Ovary (tissue), 9 donors: ENCODE results near the gene ANK3. TPM values are rescaled to one million over a fixed set of nuclear protein-coding genes. Genes with fewer than 3 reads are reported as not detected.
A peak's percentile ranks its signal among the peaks of the same experiment; 100 is the strongest.

Experiments
- DNase-seq, 5 donors: peaks; one replicate each; pipeline ENCODE4 v3.0.0-alpha.2; 2019 to 2020
- H3K27ac ChIP-seq, 2 donors: fragments of 200-600 bp; one replicate each; pipeline versions ENCODE4 v1.5.1 to v1.8.0; 2019 to 2022
- H3K27me3 ChIP-seq: fragments of 200-600 bp; one replicate; pipeline ENCODE4 v1.8.0; 2022
- H3K36me3 ChIP-seq: fragments of 200-600 bp; sonication (generic); one replicate; pipeline ENCODE4 v1.5.1; 2019
- H3K4me1 ChIP-seq: one replicate; pipeline ENCODE4 v1.8.1; 2013; ENCODE audit warnings: mild to moderate bottlenecking, moderate library complexity; ENCODE audit not compliant: insufficient read depth
- H3K4me3 ChIP-seq: fragments of 200-600 bp; sonication (generic); one replicate; pipeline ENCODE4 v1.5.1; 2017
- H3K9me3 ChIP-seq, 2 donors: fragments of 200-600 bp in 1 of 2; sonication (generic) in 1 of 2; one replicate each; pipeline versions ENCODE4 v1.5.1 to v1.8.1; 2013 to 2019; ENCODE audit warnings: mild to moderate bottlenecking in 1 of 2, moderate library complexity in 1 of 2
- EP300 ChIP-seq: sonication (generic); formaldehyde crosslinking; IDR thresholded peaks from one replicate; pipeline ENCODE4 v1.6.1; 2017; ENCODE audit warnings: antibody characterized with exemption
- POLR2A ChIP-seq: fragments of 450-650 bp; IDR thresholded peaks from one replicate; pipeline ENCODE4 v1.6.1; 2017; ENCODE audit warnings: antibody characterized with exemption, mild to moderate bottlenecking, moderate library complexity
- WGBS, 3 donors: extraction: QIAGEN DNeasy Blood & Tissue Kit in 1 of 3; methylation state at CpG; one replicate each; pipeline versions ENCODE4 v1.1.5 to v1.1.7; 2013 to 2017; 5-methylcytosine and 5-hydroxymethylcytosine counted together
- intact Hi-C, 4 donors: fragments of 100-400 bp; cut with DNase I; formaldehyde crosslinking; loops; one replicate each; pipeline versions ENCODE4 v1.11.0 to v1.15.1; 2022 to 2023
- polyA plus RNA-seq, 2 donors: library from polyadenylated mRNA; stranded (reverse); fragments of 200-250 nt in 1 of 2; fragments of 350-450 nt in 1 of 2; fragmentation: Illumina TruSeq in 1 of 2; extraction: RNeasy Lipid Tissue Mini Kit (QIAGEN cat#74804) in 1 of 2; gene quantifications; one replicate each; pipeline ENCODE4 v1.2.3, GENCODE V29; 2013 to 2014
- total RNA-seq, 7 donors: library from RNA; depleted of rRNA in 2 of 7; stranded (reverse); fragments of >200 nt in 2 of 7; fragmentation: NEBNext Ultra II Directional in 3 of 7; extraction: Animal tissue kit (Norgen Biotek cat#: 25700) in 3 of 7; gene quantifications; one replicate each; pipeline versions ENCODE4 v1.1.0 to v1.2.4, GENCODE V29; 2016 to 2023
- TF ChIP-seq, protein P1 (sequence below), 3 donors: fragments of 450-650 bp in 2 of 3; fragments of 200-600 bp in 1 of 3; IDR thresholded peaks; one replicate each; pipeline versions ENCODE4 v1.5.1 to v1.8.0; 2016 to 2022; ENCODE audit warnings: antibody characterized with exemption in 3 of 3, mild to moderate bottlenecking in 1 of 3
- donor health status: DM: no; HTN: no; CAD: no; lungs with moderate emphysema.
- donor health status: DM: no; HTN: no; CAD: no.
- donor health status: Bipolar disorder and iron deficiency.
- donor health status: DM: yes; HTN: yes; CAD: no.
- donor health status: DM: no; HTN: no; CAD: no.
- donor health status: DM: yes; HTN: yes; CAD: no.

ANK3 gene
- total and polyA plus RNA-seq, 9 donors: 11.4 to 74.1 (median 28.3) TPM

DNA sequence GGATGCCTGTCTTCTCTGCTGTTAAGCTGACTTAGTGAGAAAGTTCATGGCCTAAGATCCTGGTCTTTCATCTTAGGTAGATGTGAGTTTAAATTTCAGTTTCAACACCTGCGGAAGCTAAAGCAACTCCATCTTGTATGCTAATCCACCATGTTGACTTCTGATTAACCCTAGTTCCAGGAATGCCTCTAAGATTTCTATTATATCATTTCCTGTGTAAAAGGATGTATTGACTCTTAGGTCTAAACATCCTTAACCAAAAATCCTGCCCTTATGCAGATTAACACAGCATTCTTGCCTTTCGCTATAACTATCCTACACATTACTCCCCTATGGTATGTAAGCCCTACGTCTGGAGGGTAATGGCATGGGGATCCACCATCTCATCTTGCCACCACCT, 388.9 kb downstream of the ANK3 start:
- H3K36me3 ChIP-seq: no peaks in the 10 kb centered on the region
- H3K9me3 ChIP-seq: no peaks in the 10 kb centered on the region
- no peaks in the 10 kb centered on the region for H3K4me1 ChIP-seq
- H3K27me3 ChIP-seq: no peaks in the 10 kb centered on the region
- H3K4me3 ChIP-seq: no peak overlapping the region
- intact Hi-C loops: no loop called here
- TF ChIP-seq POLR2A (no peak), EP300 (no peak)
- no peak for DNase-seq
- no peak overlapping the region for H3K27ac ChIP-seq
- 94 to 96% (median 95%) methylated on average over 3 of the region's 3 CpGs for WGBS, 3 donors

DNA sequence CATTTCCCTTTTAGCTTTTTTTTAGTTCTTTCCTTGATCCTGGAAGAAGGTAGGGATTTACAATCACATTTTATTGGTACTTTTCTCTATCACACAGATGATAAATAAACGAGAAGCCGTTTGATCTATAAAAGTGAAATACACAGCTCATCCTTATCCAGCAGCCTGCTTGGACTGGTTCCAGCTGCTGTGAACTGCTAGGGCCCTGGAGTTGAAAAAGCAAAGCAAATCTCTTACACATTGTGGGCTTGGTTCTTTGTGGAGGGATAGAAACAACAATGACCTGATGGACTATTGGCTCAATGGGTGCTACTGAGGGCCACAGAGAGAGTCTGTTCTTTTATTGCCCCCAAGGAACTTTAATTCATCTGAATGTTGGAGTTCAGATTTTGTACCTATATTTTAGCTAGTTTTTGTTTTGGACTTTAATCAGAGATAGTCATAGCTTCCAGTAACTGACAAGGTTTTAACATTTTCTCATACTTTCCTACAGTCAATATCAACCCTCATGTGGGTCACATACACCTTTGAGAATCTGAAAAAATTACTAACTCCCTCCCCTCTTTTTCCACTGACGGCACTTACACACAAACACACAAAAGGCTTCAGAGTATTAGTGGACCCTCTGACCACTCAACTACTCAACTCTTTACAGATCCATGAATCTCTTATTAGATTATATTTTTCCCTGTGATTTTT, 391.7 kb downstream of the ANK3 start:
- peak in 1 of 5 donors; percentile 15 for DNase-seq
- intact Hi-C loops: no loop called here
- TF ChIP-seq EP300 (no peak), POLR2A (no peak)
- TF ChIP-seq, protein P1, sequence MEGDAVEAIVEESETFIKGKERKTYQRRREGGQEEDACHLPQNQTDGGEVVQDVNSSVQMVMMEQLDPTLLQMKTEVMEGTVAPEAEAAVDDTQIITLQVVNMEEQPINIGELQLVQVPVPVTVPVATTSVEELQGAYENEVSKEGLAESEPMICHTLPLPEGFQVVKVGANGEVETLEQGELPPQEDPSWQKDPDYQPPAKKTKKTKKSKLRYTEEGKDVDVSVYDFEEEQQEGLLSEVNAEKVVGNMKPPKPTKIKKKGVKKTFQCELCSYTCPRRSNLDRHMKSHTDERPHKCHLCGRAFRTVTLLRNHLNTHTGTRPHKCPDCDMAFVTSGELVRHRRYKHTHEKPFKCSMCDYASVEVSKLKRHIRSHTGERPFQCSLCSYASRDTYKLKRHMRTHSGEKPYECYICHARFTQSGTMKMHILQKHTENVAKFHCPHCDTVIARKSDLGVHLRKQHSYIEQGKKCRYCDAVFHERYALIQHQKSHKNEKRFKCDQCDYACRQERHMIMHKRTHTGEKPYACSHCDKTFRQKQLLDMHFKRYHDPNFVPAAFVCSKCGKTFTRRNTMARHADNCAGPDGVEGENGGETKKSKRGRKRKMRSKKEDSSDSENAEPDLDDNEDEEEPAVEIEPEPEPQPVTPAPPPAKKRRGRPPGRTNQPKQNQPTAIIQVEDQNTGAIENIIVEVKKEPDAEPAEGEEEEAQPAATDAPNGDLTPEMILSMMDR (IDR thresholded peaks at IDR 0.05): no peak
- Histone ChIP-seq H3K36me3 (no peaks in the 10 kb centered on the region), H3K27me3 (no peaks in the 10 kb centered on the region), H3K27ac (no peak overlapping the region), H3K9me3 (no peaks in the 10 kb centered on the region), H3K4me3 (no peak overlapping the region), H3K4me1 (no peaks in the 10 kb centered on the region)
- 36 to 42% (median 40%) methylated on average over 3 of the region's 3 CpGs for WGBS, 3 donors

DNA sequence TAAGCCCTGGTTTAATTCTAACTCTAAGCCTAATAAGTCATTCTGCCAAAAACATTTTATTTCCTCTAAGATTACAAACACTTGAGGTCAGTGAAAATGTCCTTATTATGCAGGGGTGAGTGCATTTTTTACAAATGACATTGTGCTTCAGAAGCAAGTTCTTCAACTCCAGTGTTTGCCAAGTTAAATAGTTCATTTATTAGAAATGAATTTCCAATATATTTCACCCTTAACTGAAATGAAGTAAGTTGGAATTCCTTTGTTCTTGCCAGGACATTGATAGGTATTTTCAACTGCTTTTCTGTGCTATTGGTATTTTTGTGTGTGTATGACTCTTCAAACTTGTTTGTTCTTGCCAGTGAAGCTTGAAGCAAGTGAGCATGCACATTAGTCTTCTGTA, 393.8 kb downstream of the ANK3 start:
- Histone ChIP-seq H3K9me3 (no peaks in the 10 kb centered on the region), H3K27ac (no peak overlapping the region), H3K4me1 (peaks cover 1% of the 10 kb centered on the region), H3K27me3 (no peaks in the 10 kb centered on the region), H3K4me3 (no peak overlapping the region), H3K36me3 (no peaks in the 10 kb centered on the region)
- no peak for DNase-seq
- intact Hi-C loops: no loop called here
- TF ChIP-seq, protein P1 (IDR thresholded peaks at IDR 0.05): no peak
- TF ChIP-seq POLR2A: no peak
- TF ChIP-seq EP300: no peak

DNA sequence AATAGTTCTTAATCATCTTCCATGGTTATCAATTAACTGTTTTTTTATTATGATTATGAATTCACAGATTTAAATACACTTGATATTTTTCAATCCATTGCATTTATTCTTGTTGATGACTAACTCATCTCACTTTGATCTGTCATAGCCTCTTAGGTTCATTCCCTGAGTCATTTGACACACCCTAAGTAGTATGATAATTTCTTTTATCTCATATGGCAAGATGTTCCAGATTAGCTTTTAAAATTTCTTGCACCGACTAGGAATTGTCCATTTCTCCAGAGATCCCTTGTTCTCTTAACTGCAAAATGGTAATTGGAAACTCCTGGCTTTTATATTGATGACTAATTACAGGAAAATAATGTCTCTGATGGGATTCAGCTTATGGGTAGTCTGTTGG, 395.7 kb downstream of the ANK3 start:
- intact Hi-C loops: no loop called here
- no peak overlapping the region for H3K27ac ChIP-seq
- H3K36me3 ChIP-seq: no peaks in the 10 kb centered on the region
- H3K27me3 ChIP-seq: no peaks in the 10 kb centered on the region
- no peak for DNase-seq
- H3K4me3 ChIP-seq: no peak overlapping the region
- whole genome bisulfite sequencing, 3 donors: 69 to 90% (median 85%) methylated on average over 1 of the region's 1 CpG
- peaks cover 1% of the 10 kb centered on the region for H3K4me1 ChIP-seq
- TF ChIP-seq EP300 (no peak), POLR2A (no peak)
- TF ChIP-seq, protein P1 (IDR thresholded peaks at IDR 0.05): no peak
- no peaks in the 10 kb centered on the region for H3K9me3 ChIP-seq

DNA sequence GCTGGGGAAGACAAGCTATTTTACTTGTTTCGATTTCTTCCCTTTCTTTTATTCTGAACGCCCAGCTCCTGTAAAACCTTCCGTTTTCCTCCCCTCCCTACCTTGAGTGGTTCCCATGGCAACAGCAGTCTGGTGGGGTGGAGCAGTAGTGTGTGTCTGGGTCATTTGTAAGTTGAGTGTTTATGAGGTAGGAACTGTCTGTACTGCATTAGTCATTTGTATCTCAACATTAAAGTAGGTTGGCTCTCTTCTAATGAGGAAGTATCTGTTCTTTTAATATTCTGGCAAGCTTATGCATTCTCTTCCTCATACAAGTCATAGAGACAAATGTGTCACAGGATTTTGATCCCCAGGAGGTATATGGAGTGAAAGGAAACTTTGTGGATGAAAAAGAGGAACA, 398.0 kb downstream of the ANK3 start:
- Histone ChIP-seq H3K27me3 (no peaks in the 10 kb centered on the region), H3K4me1 (peaks cover 1% of the 10 kb centered on the region), H3K36me3 (no peaks in the 10 kb centered on the region), H3K4me3 (peak overlapping the region; percentile 3), H3K9me3 (no peaks in the 10 kb centered on the region), H3K27ac (no peak overlapping the region)
- DNase-seq: no peak
- WGBS, 3 donors: 15 to 28% (median 16%) methylated on average over 3 of the region's 3 CpGs
- intact Hi-C loops: no loop called here
- TF ChIP-seq, protein P1 (IDR thresholded peaks at IDR 0.05): no peak
- TF ChIP-seq EP300 (no peak), POLR2A (no peak)
